Measurements from ENCODE around the gene MMP13. TPM values are rescaled to one million over a fixed set of nuclear protein-coding genes. Genes with fewer than 3 reads are reported as not detected.

The MMP13 gene
- total and polyA plus RNA-seq, 2 donors (not counting 1 experiment from before 2014, with no cell fraction given), result not detected

- WGBS (ENCODE audit: insufficient coverage), result no CpG with 5 or more reads among the region's 6 CpGs
- Histone ChIP-seq H3K4me2 (replicated peaks; ENCODE audit: low read depth, low read length, poor library complexity, severe bottlenecking) (no peak overlapping the region), H3K9ac (ENCODE audit: low read length) (no peak overlapping the region), H3K79me2 (ENCODE audit: control insufficient read depth, insufficient read depth, low read length) (no peaks in the 10 kb centered on the region), H2AFZ (ENCODE audit: insufficient read depth, low read depth, low read length, poor library complexity, severe bottlenecking) (no peak overlapping the region), H3K36me3 (replicated peaks in 1 of 2; ENCODE audit: control extremely low read depth in 1 of 2, control insufficient read depth in 1 of 2, extremely low read depth in 1 of 2, insufficient read depth in 2 of 2, low read length in 1 of 2) (no peaks in the 10 kb centered on the region), H3K9me3 (ENCODE audit: control extremely low read depth in 1 of 3, control insufficient read depth in 2 of 3, insufficient read depth in 1 of 3, low read length in 2 of 3) (peaks cover 0 to 2% (median 0%) of the 10 kb centered on the region in 3 donors), H3K4me1 (ENCODE audit: control insufficient read depth in 2 of 2, insufficient read depth in 2 of 2, low read length in 2 of 2) (no peaks in the 10 kb centered on the region), H3K4me3 (ENCODE audit: control extremely low read depth in 1 of 5, extremely low read depth in 1 of 5, insufficient read depth in 1 of 5, low read depth in 2 of 5, low read length in 4 of 5) (no peak overlapping the region), H3K27me3 (replicated peaks in 1 of 4; ENCODE audit: control extremely low read depth in 1 of 4, control insufficient read depth in 3 of 4, insufficient read depth in 4 of 4, low read length in 3 of 4) (peaks cover 0 to 3% (median under 1%) of the 10 kb centered on the region in 4 experiments), H3K27ac (ENCODE audit: low read length in 2 of 2) (no peak overlapping the region), H4K20me1 (ENCODE audit: control insufficient read depth, insufficient read depth, low read length, poor library complexity, severe bottlenecking) (no peaks in the 10 kb centered on the region)
- no peak for TF ChIP-seq CTCF (IDR thresholded peaks at IDR 0.05)
- no peak for TF ChIP-seq EZH2 (IDR thresholded peaks at IDR 0.05; ENCODE audit: borderline replicate concordance, insufficient read depth, low read depth, low read length, poor library complexity, severe bottlenecking)
- Mint-ChIP-seq H3K27me3 (peaks cover 5% of the 10 kb centered on the region), H3K9me3 (ENCODE audit: insufficient read depth) (no peaks in the 10 kb centered on the region), H3K27ac (no peak overlapping the region), H3K4me3 (no peak overlapping the region), H3K4me1 (no peaks in the 10 kb centered on the region)
- ChIA-PET POLR2A (no interaction called here), CTCF (interaction anchor here (0.6 kb wide), 1 partner anchor 99 kb away, joined by 3 read pairs; no protein-coding TSS in a partner anchor)
- intact Hi-C loops (cut with micrococcal nuclease), result no loop called here
- ATAC-seq (ENCODE audit: low read depth) (no peak), DNase-seq (no peak)
Measured at GRCh38 chr11:102936864-102937509, 18.5 kb downstream of the MMP13 start.

DNA sequence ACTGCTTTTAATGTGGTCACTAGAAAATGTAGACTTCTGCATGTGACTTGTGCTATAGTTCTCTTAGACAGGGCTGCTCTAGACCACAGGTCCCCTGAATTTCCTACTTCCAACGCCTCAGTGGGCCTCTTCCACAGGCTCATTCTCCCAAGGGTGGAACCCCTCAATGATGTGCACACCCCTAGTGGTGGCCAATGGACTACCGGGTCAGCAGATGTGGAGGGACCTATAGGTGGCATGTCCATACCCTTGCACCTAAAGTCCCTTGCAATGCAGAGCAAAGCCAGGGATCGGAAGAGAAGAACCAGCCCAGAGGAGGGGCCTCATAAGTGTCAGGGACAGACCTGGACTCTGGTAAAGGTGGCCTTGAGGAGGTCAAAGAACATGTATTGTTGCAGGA lies 20.0 kb downstream of the MMP13 start:
- Histone ChIP-seq H2AFZ (ENCODE audit: insufficient read depth, low read depth, low read length, poor library complexity, severe bottlenecking) (no peak overlapping the region), H3K27me3 (replicated peaks in 1 of 4; ENCODE audit: control extremely low read depth in 1 of 4, control insufficient read depth in 3 of 4, insufficient read depth in 4 of 4, low read length in 3 of 4) (peaks cover 0 to 3% (median 0%) of the 10 kb centered on the region in 4 experiments), H4K20me1 (ENCODE audit: control insufficient read depth, insufficient read depth, low read length, poor library complexity, severe bottlenecking) (no peaks in the 10 kb centered on the region), H3K36me3 (replicated peaks in 1 of 2; ENCODE audit: control extremely low read depth in 1 of 2, control insufficient read depth in 1 of 2, extremely low read depth in 1 of 2, insufficient read depth in 2 of 2, low read length in 1 of 2) (no peaks in the 10 kb centered on the region), H3K9me3 (ENCODE audit: control extremely low read depth in 1 of 3, control insufficient read depth in 2 of 3, insufficient read depth in 1 of 3, low read length in 2 of 3) (peaks cover 0 to 2% (median 0%) of the 10 kb centered on the region in 3 donors), H3K4me1 (ENCODE audit: control insufficient read depth in 2 of 2, insufficient read depth in 2 of 2, low read length in 2 of 2) (no peaks in the 10 kb centered on the region), H3K27ac (ENCODE audit: low read length in 2 of 2) (no peak overlapping the region), H3K79me2 (ENCODE audit: control insufficient read depth, insufficient read depth, low read length) (no peaks in the 10 kb centered on the region), H3K9ac (ENCODE audit: low read length) (no peak overlapping the region), H3K4me3 (ENCODE audit: control extremely low read depth in 1 of 5, extremely low read depth in 1 of 5, insufficient read depth in 1 of 5, low read depth in 2 of 5, low read length in 4 of 5) (no peak overlapping the region), H3K4me2 (replicated peaks; ENCODE audit: low read depth, low read length, poor library complexity, severe bottlenecking) (no peak overlapping the region)
- ChIA-PET CTCF (no interaction called here), POLR2A (no interaction called here)
- Mint-ChIP-seq H3K27ac (no peak overlapping the region), H3K9me3 (ENCODE audit: insufficient read depth) (no peaks in the 10 kb centered on the region), H3K4me1 (no peaks in the 10 kb centered on the region), H3K4me3 (no peak overlapping the region), H3K27me3 (peaks cover 5% of the 10 kb centered on the region)
- WGBS (ENCODE audit: insufficient coverage), result 90% methylated on average over 3 of the region's 3 CpGs
- ATAC-seq (ENCODE audit: low read depth), result no peak
- TF ChIP-seq EZH2 (IDR thresholded peaks at IDR 0.05; ENCODE audit: borderline replicate concordance, insufficient read depth, low read depth, low read length, poor library complexity, severe bottlenecking) (no peak), CTCF (IDR thresholded peaks at IDR 0.05) (no peak)
- DNase-seq, result no peak
- intact Hi-C loops (cut with micrococcal nuclease), result no loop called here

Measured in B cell (primary cell).